ENCODE data around the gene VAV1.

GRCh38 chr19:6754136-6754535, 18.4 kb upstream of the VAV1 start:
- TF ChIP-seq, protein P1, sequence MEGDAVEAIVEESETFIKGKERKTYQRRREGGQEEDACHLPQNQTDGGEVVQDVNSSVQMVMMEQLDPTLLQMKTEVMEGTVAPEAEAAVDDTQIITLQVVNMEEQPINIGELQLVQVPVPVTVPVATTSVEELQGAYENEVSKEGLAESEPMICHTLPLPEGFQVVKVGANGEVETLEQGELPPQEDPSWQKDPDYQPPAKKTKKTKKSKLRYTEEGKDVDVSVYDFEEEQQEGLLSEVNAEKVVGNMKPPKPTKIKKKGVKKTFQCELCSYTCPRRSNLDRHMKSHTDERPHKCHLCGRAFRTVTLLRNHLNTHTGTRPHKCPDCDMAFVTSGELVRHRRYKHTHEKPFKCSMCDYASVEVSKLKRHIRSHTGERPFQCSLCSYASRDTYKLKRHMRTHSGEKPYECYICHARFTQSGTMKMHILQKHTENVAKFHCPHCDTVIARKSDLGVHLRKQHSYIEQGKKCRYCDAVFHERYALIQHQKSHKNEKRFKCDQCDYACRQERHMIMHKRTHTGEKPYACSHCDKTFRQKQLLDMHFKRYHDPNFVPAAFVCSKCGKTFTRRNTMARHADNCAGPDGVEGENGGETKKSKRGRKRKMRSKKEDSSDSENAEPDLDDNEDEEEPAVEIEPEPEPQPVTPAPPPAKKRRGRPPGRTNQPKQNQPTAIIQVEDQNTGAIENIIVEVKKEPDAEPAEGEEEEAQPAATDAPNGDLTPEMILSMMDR (IDR thresholded peaks at IDR 0.05), result no peak
- TF ChIP-seq POLR2A (IDR thresholded peaks at IDR 0.05), result no peak
